Psoas muscle (tissue), 8 donors: ENCODE data around the gene GAR1. TPM values are rescaled to one million over a fixed set of nuclear protein-coding genes. Genes with fewer than 3 reads are reported as not detected.

Source experiments
- ATAC-seq, 4 donors: fragments of 200-7000 bp; cut with Tn5 transposase; one replicate each; pipeline ENCODE4 v1.9.1; 2020; ENCODE audit warnings: moderate library complexity in 3 of 4, mild to moderate bottlenecking in 2 of 4
- DNase-seq, 2 donors: peaks; one replicate each; pipeline ENCODE4 v3.0.0-alpha.2; 2020
- H3K27ac ChIP-seq: fragments of 200-600 bp; one replicate; pipeline ENCODE4 v1.8.0; 2022
- H3K27me3 ChIP-seq, 3 donors: fragments of 200-600 bp in 1 of 3; one replicate each; pipeline versions ENCODE4 v1.6.1 to v1.8.0; 2013 to 2022; ENCODE audit warnings: low read length in 2 of 3, mild to moderate bottlenecking in 2 of 3, moderate library complexity in 1 of 3; ENCODE audit not compliant: insufficient read depth in 3 of 3
- H3K36me3 ChIP-seq, 2 donors: fragments of 200-600 bp in 1 of 2; one replicate each; pipeline versions ENCODE4 v1.6.1 to v1.8.0; 2013 to 2022; ENCODE audit warnings: low read depth in 1 of 2, mild to moderate bottlenecking in 1 of 2, moderate library complexity in 1 of 2; ENCODE audit not compliant: insufficient read depth in 1 of 2
- H3K4me1 ChIP-seq: fragments of 200-600 bp; one replicate; pipeline ENCODE4 v1.8.0; 2022
- H3K4me3 ChIP-seq: fragments of 200-600 bp; one replicate; pipeline ENCODE4 v1.8.0; 2022; ENCODE audit warnings: mild to moderate bottlenecking
- H3K9me3 ChIP-seq: fragments of 200-600 bp; one replicate; pipeline ENCODE4 v1.8.0; 2022
- CTCF ChIP-seq: fragments of 200-600 bp; IDR thresholded peaks from one replicate; pipeline ENCODE4 v1.8.0; 2022; ENCODE audit warnings: antibody characterized with exemption
- WGBS, 3 donors: extraction: QIAGEN DNeasy Blood & Tissue Kit; methylation state at CpG; one replicate each; pipeline versions ENCODE4 v1.1.6 to v1.1.7; 2013; 5-methylcytosine and 5-hydroxymethylcytosine counted together
- intact Hi-C, 2 donors: fragments of 100-400 bp; cut with DNase I; formaldehyde crosslinking; loops; one replicate each; pipeline versions ENCODE4 v1.11.0 to v1.14.2; 2022
- polyA plus RNA-seq, 3 donors: library from polyadenylated mRNA; stranded (reverse); fragments of 200-250 nt; gene quantifications; one replicate each; pipeline ENCODE4 v1.2.3, GENCODE V29; 2013
- total RNA-seq, 4 donors: library from RNA; stranded (reverse); fragmentation: NEBNext Ultra II Directional in 2 of 4; extraction: Animal tissue kit (Norgen Biotek cat#: 25700) in 2 of 4; gene quantifications; one replicate each; pipeline versions ENCODE4 v1.2.1 to v1.2.4, GENCODE V29; 2021 to 2023
- donor health status: healthy with polysubstance abuse.
- donor health status: DM: no; HTN: no; CAD: no; lungs with moderate emphysema.
- donor health status: Bipolar disorder and iron deficiency.
- donor health status: healthy.
- donor health status: DM: yes; HTN: yes; CAD: no.
- donor health status: DM: no; HTN: no; CAD: no.
- donor health status: DM: no; HTN: no; CAD: no.
- donor health status: DM: yes; HTN: yes; CAD: no.

GAR1 gene
- total and polyA plus RNA-seq, 7 donors = 7.7 to 54.5 (median 14.4) TPM

- intact Hi-C loops = loop anchor here (5.0 to 10.0 kb wide), 3 partner anchors 157 to 405 kb away; no protein-coding TSS in a partner anchor
- Histone ChIP-seq H3K4me3 (no peak within 1 kb of the TSS), H3K27me3 (no peaks in the 10 kb centered on the region), H3K36me3 (peaks cover 0 to 41% of the 10 kb centered on the region in 2 donors), H3K27ac (no peak within 1 kb of the TSS), H3K4me1 (no peaks in the 10 kb centered on the region), H3K9me3 (no peaks in the 10 kb centered on the region)
- WGBS, 3 donors = 96 to 99% (median 96%) methylated on average over 2 of the region's 2 CpGs
- no peak for TF ChIP-seq CTCF
- DNase-seq (no peak), ATAC-seq (no peak)
Observed at GRCh38 chr4:109827672-109828071, 12.1 kb downstream of the GAR1 start, which contains the start of gene RRH. TSS of gene RRH (plus strand) at chr4:109827972. CDS start at chr4:109828028, 56 bp downstream.

GRCh38 chr4:109833756-109834155 is 18.2 kb downstream of the GAR1 start:
- Histone ChIP-seq H3K4me1 (no peaks in the 10 kb centered on the region), H3K27me3 (no peaks in the 10 kb centered on the region), H3K27ac (no peak overlapping the region), H3K4me3 (no peak overlapping the region), H3K9me3 (no peaks in the 10 kb centered on the region), H3K36me3 (peaks cover 0 to under 1% of the 10 kb centered on the region in 2 donors)
- intact Hi-C loops = loop anchor here in 1 of 2 donors (5.0 kb wide), 1 partner anchor 134 kb away; no protein-coding TSS in a partner anchor
- 91 to 97% (median 92%) methylated on average over 4 of the region's 4 CpGs for WGBS, 3 donors
- TF ChIP-seq CTCF = no peak
- ATAC-seq (no peak), DNase-seq (no peak)

GRCh38 chr4:109836985-109837384 is 21.4 kb downstream of the GAR1 start:
- intact Hi-C loops = no loop called here
- TF ChIP-seq CTCF = no peak
- 94 to 98% (median 97%) methylated on average over 3 of the region's 3 CpGs for WGBS, 3 donors

GRCh38 chr4:109846395-109847098 is 31.0 kb downstream of the GAR1 start:
- TF ChIP-seq CTCF = no peak
- Histone ChIP-seq H3K4me1 (no peaks in the 10 kb centered on the region), H3K36me3 (no peaks in the 10 kb centered on the region), H3K27me3 (no peaks in the 10 kb centered on the region), H3K27ac (no peak overlapping the region), H3K9me3 (no peaks in the 10 kb centered on the region), H3K4me3 (no peak overlapping the region)
- ATAC-seq (no peak), DNase-seq (no peak)
- intact Hi-C loops = loop anchor here in 1 of 2 donors (10.0 kb wide), 1 partner anchor 1162 kb away; no protein-coding TSS in a partner anchor
- 54 to 58% (median 57%) methylated on average over 6 of the region's 6 CpGs for WGBS, 3 donors

More at GRCh38 chr4:109836985-109837384, 21.4 kb downstream of the GAR1 start:
- Histone ChIP-seq H3K36me3 (no peaks in the 10 kb centered on the region), H3K27me3 (no peaks in the 10 kb centered on the region), H3K4me1 (no peaks in the 10 kb centered on the region), H3K27ac (no peak overlapping the region), H3K9me3 (no peaks in the 10 kb centered on the region), H3K4me3 (no peak overlapping the region)
- DNase-seq (no peak), ATAC-seq (no peak)
